IMR-90 (cell line): ENCODE results near the gene SSU72.

ENCODE experiments used
- BHLHE40 ChIP-seq: fragments of 150-350 bp; IDR thresholded peaks from 2 replicates; pipeline ENCODE4 v1.6.1; 2016; ENCODE audit warnings: mild to moderate bottlenecking, low read depth, low read length
- CEBPB ChIP-seq: IDR thresholded peaks from 2 replicates; pipeline ENCODE4 v1.6.1; 2012; ENCODE audit warnings: low read depth, low read length, improper control_type of control experiment
- ELK1 ChIP-seq: fragments of 150-350 bp; IDR thresholded peaks from 2 replicates; pipeline ENCODE4 v1.6.1; 2016; ENCODE audit warnings: low read depth, mild to moderate bottlenecking, low read length, moderate library complexity, borderline replicate concordance
- MAZ ChIP-seq: IDR thresholded peaks from 2 replicates; pipeline ENCODE4 v1.6.1; 2012; ENCODE audit warnings: low read depth, mild to moderate bottlenecking, low read length, improper control_type of control experiment, moderate library complexity, borderline replicate concordance
- POLR2A ChIP-seq: IDR thresholded peaks from 2 replicates; pipeline ENCODE4 v1.6.1; 2012; ENCODE audit warnings: mild to moderate bottlenecking, low read depth, low read length
- RAD21 ChIP-seq: IDR thresholded peaks from 2 replicates; pipeline ENCODE4 v1.6.1; 2012; ENCODE audit warnings: low read length, improper control_type of control experiment
- RCOR1 ChIP-seq: IDR thresholded peaks from 2 replicates; pipeline ENCODE4 v1.6.1; 2012; ENCODE audit warnings: mild to moderate bottlenecking, low read length, improper control_type of control experiment; ENCODE audit not compliant: insufficient replicate concordance
- SMC3 ChIP-seq: fragments of 150-350 bp; IDR thresholded peaks from 2 replicates; pipeline ENCODE4 v1.6.1; 2016; ENCODE audit warnings: low read depth, mild to moderate bottlenecking, antibody characterized with exemption, low read length, moderate library complexity
- TF ChIP-seq, protein P1 (sequence below): conservative IDR thresholded peaks from 2 replicates; pipeline ENCODE4 v1.5.1; 2012; ENCODE audit warnings: mild to moderate bottlenecking, low read depth, low read length, improper control_type of control experiment
- TF ChIP-seq, protein P2 (sequence below): fragments of 150-350 bp; IDR thresholded peaks from 2 replicates; pipeline ENCODE4 v1.6.1; 2017; ENCODE audit warnings: mild to moderate bottlenecking, antibody characterized with exemption, low read length, low read depth

- no peak for TF ChIP-seq RCOR1
- TF ChIP-seq, protein P1, sequence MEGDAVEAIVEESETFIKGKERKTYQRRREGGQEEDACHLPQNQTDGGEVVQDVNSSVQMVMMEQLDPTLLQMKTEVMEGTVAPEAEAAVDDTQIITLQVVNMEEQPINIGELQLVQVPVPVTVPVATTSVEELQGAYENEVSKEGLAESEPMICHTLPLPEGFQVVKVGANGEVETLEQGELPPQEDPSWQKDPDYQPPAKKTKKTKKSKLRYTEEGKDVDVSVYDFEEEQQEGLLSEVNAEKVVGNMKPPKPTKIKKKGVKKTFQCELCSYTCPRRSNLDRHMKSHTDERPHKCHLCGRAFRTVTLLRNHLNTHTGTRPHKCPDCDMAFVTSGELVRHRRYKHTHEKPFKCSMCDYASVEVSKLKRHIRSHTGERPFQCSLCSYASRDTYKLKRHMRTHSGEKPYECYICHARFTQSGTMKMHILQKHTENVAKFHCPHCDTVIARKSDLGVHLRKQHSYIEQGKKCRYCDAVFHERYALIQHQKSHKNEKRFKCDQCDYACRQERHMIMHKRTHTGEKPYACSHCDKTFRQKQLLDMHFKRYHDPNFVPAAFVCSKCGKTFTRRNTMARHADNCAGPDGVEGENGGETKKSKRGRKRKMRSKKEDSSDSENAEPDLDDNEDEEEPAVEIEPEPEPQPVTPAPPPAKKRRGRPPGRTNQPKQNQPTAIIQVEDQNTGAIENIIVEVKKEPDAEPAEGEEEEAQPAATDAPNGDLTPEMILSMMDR = no peak
- no peak for TF ChIP-seq CEBPB
- TF ChIP-seq POLR2A = no peak
- TF ChIP-seq, protein P2, sequence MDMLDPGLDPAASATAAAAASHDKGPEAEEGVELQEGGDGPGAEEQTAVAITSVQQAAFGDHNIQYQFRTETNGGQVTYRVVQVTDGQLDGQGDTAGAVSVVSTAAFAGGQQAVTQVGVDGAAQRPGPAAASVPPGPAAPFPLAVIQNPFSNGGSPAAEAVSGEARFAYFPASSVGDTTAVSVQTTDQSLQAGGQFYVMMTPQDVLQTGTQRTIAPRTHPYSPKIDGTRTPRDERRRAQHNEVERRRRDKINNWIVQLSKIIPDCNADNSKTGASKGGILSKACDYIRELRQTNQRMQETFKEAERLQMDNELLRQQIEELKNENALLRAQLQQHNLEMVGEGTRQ = no peak
- TF ChIP-seq BHLHE40 = no peak
- no peak for TF ChIP-seq MAZ
- no peak for TF ChIP-seq SMC3
- no peak for TF ChIP-seq ELK1
- TF ChIP-seq RAD21 = no peak
Measured at GRCh38 chr1:1540818-1541628, 33.6 kb downstream of the SSU72 start.
